ENCODE measurements around the gene ANAPC16. TPM values are rescaled to one million over a fixed set of nuclear protein-coding genes. Genes with fewer than 3 reads are reported as not detected.
"Not testable (repeated sequence)": the region's sequence is repeated elsewhere in the genome, so short reads cannot be mapped to it uniquely, and the experiment has no call there.

The ANAPC16 gene
- total RNA-seq, 1 donor from 2014 or later: 37.0 TPM

GRCh38 chr10:72219235-72219814 lies 3.5 kb downstream of the ANAPC16 start:
- H3K27me3 Mint-ChIP-seq (ENCODE audit: unreplicated experiment): peaks cover 4% of the 10 kb centered on the region
- peaks cover 4% of the 10 kb centered on the region for H3K36me3 Mint-ChIP-seq (ENCODE audit: unreplicated experiment)
- no peak overlapping the region for H3K4me3 Mint-ChIP-seq (ENCODE audit: unreplicated experiment)
- no peak for TF ChIP-seq CTCF (IDR thresholded peaks at IDR 0.05; ENCODE audit: partially characterized antibody, unreplicated experiment)
- H3K9me3 Mint-ChIP-seq (ENCODE audit: unreplicated experiment): peaks cover 3% of the 10 kb centered on the region
- DNase-seq: no peak
- H3K27ac Mint-ChIP-seq (ENCODE audit: unreplicated experiment): no peak overlapping the region
- peaks cover 5% of the 10 kb centered on the region for H3K4me1 Mint-ChIP-seq (ENCODE audit: low read depth, unreplicated experiment)

GRCh38 chr10:72220637-72221036 lies 4.8 kb downstream of the ANAPC16 start:
- Mint-ChIP-seq H3K4me3 (ENCODE audit: unreplicated experiment) (no peak overlapping the region), H3K9me3 (ENCODE audit: unreplicated experiment) (peaks cover under 1% of the 10 kb centered on the region), H3K4me1 (ENCODE audit: low read depth, unreplicated experiment) (peaks cover 5% of the 10 kb centered on the region), H3K36me3 (ENCODE audit: unreplicated experiment) (peaks cover under 1% of the 10 kb centered on the region), H3K27ac (ENCODE audit: unreplicated experiment) (no peak overlapping the region), H3K27me3 (ENCODE audit: unreplicated experiment) (peaks cover under 1% of the 10 kb centered on the region)
- no peak for TF ChIP-seq CTCF (IDR thresholded peaks at IDR 0.05; ENCODE audit: partially characterized antibody, unreplicated experiment)
- DNase-seq: no peak

GRCh38 chr10:72221278-72221677 lies 5.5 kb downstream of the ANAPC16 start:
- Mint-ChIP-seq H3K4me1 (ENCODE audit: low read depth, unreplicated experiment) (peaks cover 5% of the 10 kb centered on the region), H3K4me3 (ENCODE audit: unreplicated experiment) (no peak overlapping the region), H3K36me3 (ENCODE audit: unreplicated experiment) (no peaks in the 10 kb centered on the region), H3K27me3 (ENCODE audit: unreplicated experiment) (no peaks in the 10 kb centered on the region), H3K9me3 (ENCODE audit: unreplicated experiment) (no peaks in the 10 kb centered on the region), H3K27ac (ENCODE audit: unreplicated experiment) (no peak overlapping the region)
- DNase-seq: no peak
- TF ChIP-seq CTCF (IDR thresholded peaks at IDR 0.05; ENCODE audit: partially characterized antibody, unreplicated experiment): no peak

GRCh38 chr10:72223743-72224101 lies 7.9 kb downstream of the ANAPC16 start:
- Mint-ChIP-seq H3K27ac (ENCODE audit: unreplicated experiment) (no peak overlapping the region), H3K27me3 (ENCODE audit: unreplicated experiment) (no peaks in the 10 kb centered on the region), H3K4me3 (ENCODE audit: unreplicated experiment) (no peak overlapping the region), H3K9me3 (ENCODE audit: unreplicated experiment) (no peaks in the 10 kb centered on the region), H3K36me3 (ENCODE audit: unreplicated experiment) (no peaks in the 10 kb centered on the region), H3K4me1 (ENCODE audit: low read depth, unreplicated experiment) (no peaks in the 10 kb centered on the region)
- no peak for DNase-seq
- TF ChIP-seq CTCF (IDR thresholded peaks at IDR 0.05; ENCODE audit: partially characterized antibody, unreplicated experiment): no peak

- H3K4me1 Mint-ChIP-seq (ENCODE audit: low read depth, unreplicated experiment); H3K36me3 Mint-ChIP-seq (ENCODE audit: unreplicated experiment); H3K9me3 Mint-ChIP-seq (ENCODE audit: unreplicated experiment); H3K27ac Mint-ChIP-seq (ENCODE audit: unreplicated experiment); H3K4me3 Mint-ChIP-seq (ENCODE audit: unreplicated experiment); H3K27me3 Mint-ChIP-seq (ENCODE audit: unreplicated experiment); DNase-seq: not testable (repeated sequence)
These were observed 8.4 kb downstream of the ANAPC16 start for GRCh38 chr10:72224191-72224590.

Data from glutamatergic neuron (in vitro differentiated cells).